ENCODE results near the gene DST.

Gene DST

DNA sequence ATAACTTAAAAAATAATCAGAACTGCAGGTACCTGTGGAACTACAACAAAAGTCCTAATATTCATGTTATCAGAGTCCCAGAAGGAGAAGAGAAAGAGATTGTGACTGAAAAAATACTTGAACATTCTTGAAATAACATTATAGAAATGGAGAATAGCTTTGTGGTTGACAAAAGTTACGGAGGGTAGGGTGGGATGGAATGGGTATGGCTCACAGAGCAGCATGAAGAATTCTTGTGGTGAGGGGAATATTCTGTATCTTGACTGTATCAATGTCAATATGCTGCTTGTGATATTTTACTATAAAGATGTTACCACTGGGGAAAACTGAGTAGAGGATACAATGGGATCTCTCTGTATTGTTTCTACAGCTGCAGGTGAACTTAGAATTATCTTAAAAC lies 122.5 kb downstream of the DST start:
- H3K27me3 ChIP-seq (ENCODE audit: control insufficient read depth, insufficient read depth, low read length): no peaks in the 10 kb centered on the region
- H3K4me1 ChIP-seq (ENCODE audit: control insufficient read depth, insufficient read depth, low read length): peaks cover 29% of the 10 kb centered on the region
- no peak overlapping the region for H3K4me3 ChIP-seq (ENCODE audit: low read length)
- peaks cover 45% of the 10 kb centered on the region for H3K36me3 ChIP-seq (ENCODE audit: insufficient read depth, low read length)
- no peaks in the 10 kb centered on the region for H3K9me3 ChIP-seq (replicated peaks; ENCODE audit: low read length)
- H3K4me2 ChIP-seq (ENCODE audit: low read length): no peak overlapping the region
- no peak overlapping the region for H3K9ac ChIP-seq (ENCODE audit: low read depth, low read length)

- Histone ChIP-seq H3K9ac (ENCODE audit: low read depth, low read length) (no peak overlapping the region), H3K27me3 (ENCODE audit: control insufficient read depth, insufficient read depth, low read length) (no peaks in the 10 kb centered on the region), H3K36me3 (ENCODE audit: insufficient read depth, low read length) (peaks cover 55% of the 10 kb centered on the region), H3K9me3 (replicated peaks; ENCODE audit: low read length) (no peaks in the 10 kb centered on the region), H3K4me2 (ENCODE audit: low read length) (no peak overlapping the region), H3K4me3 (ENCODE audit: low read length) (no peak overlapping the region), H3K4me1 (ENCODE audit: control insufficient read depth, insufficient read depth, low read length) (peaks cover 20% of the 10 kb centered on the region)
Measured at GRCh38 chr6:56518995-56519767, 123.5 kb downstream of the DST start.

- no peak overlapping the region for H3K9ac ChIP-seq (ENCODE audit: low read depth, low read length)
- no peak overlapping the region for H3K4me2 ChIP-seq (ENCODE audit: low read length)
- H3K27me3 ChIP-seq (ENCODE audit: control insufficient read depth, insufficient read depth, low read length): no peaks in the 10 kb centered on the region
- peaks cover 16% of the 10 kb centered on the region for H3K4me1 ChIP-seq (ENCODE audit: control insufficient read depth, insufficient read depth, low read length)
- H3K4me3 ChIP-seq (ENCODE audit: low read length): no peak overlapping the region
- H3K9me3 ChIP-seq (replicated peaks; ENCODE audit: low read length): no peaks in the 10 kb centered on the region
- H3K36me3 ChIP-seq (ENCODE audit: insufficient read depth, low read length): peaks cover 63% of the 10 kb centered on the region
Measured at GRCh38 chr6:56517155-56517745, 125.4 kb downstream of the DST start.

DNA sequence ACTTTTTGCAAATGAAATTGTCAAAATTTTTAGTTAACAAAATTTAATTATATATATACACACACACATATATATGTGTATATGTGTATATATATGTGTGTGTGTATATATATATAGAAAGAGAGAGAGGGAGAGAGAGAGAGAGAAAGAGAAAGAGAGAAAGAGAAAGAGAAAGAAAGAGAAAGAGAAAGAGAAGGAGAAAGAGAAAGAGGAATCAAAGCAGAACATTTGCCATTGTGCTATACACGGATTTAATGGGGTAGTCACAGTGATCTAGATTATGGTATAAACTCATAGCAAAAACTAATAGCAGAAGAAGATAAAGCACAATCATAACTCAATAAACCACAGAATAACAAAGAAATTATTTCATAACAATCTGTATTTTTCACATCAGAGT lies 126.7 kb downstream of the DST start:
- H3K9ac ChIP-seq (ENCODE audit: low read depth, low read length): no peak overlapping the region
- no peak overlapping the region for H3K4me3 ChIP-seq (ENCODE audit: low read length)
- no peaks in the 10 kb centered on the region for H3K27me3 ChIP-seq (ENCODE audit: control insufficient read depth, insufficient read depth, low read length)
- H3K4me1 ChIP-seq (ENCODE audit: control insufficient read depth, insufficient read depth, low read length): peaks cover 10% of the 10 kb centered on the region
- H3K9me3 ChIP-seq (replicated peaks; ENCODE audit: low read length): no peaks in the 10 kb centered on the region
- peaks cover 71% of the 10 kb centered on the region for H3K36me3 ChIP-seq (ENCODE audit: insufficient read depth, low read length)
- no peak overlapping the region for H3K4me2 ChIP-seq (ENCODE audit: low read length)

- peaks cover 78% of the 10 kb centered on the region for H3K36me3 ChIP-seq (ENCODE audit: insufficient read depth, low read length)
- no peaks in the 10 kb centered on the region for H3K9me3 ChIP-seq (replicated peaks; ENCODE audit: low read length)
- no peak overlapping the region for H3K4me3 ChIP-seq (ENCODE audit: low read length)
- H3K27me3 ChIP-seq (ENCODE audit: control insufficient read depth, insufficient read depth, low read length): no peaks in the 10 kb centered on the region
- H3K9ac ChIP-seq (ENCODE audit: low read depth, low read length): no peak overlapping the region
- no peak overlapping the region for H3K4me2 ChIP-seq (ENCODE audit: low read length)
- peaks cover 10% of the 10 kb centered on the region for H3K4me1 ChIP-seq (ENCODE audit: control insufficient read depth, insufficient read depth, low read length)
Measured at GRCh38 chr6:56515081-56515905, 127.4 kb downstream of the DST start.

GRCh38 chr6:56514395-56514794 lies 128.3 kb downstream of the DST start:
- Histone ChIP-seq H3K9ac (ENCODE audit: low read depth, low read length) (no peak overlapping the region), H3K9me3 (replicated peaks; ENCODE audit: low read length) (no peaks in the 10 kb centered on the region), H3K4me1 (ENCODE audit: control insufficient read depth, insufficient read depth, low read length) (peaks cover 10% of the 10 kb centered on the region), H3K36me3 (ENCODE audit: insufficient read depth, low read length) (peaks cover 82% of the 10 kb centered on the region), H3K4me2 (ENCODE audit: low read length) (no peak overlapping the region), H3K4me3 (ENCODE audit: low read length) (no peak overlapping the region), H3K27me3 (ENCODE audit: control insufficient read depth, insufficient read depth, low read length) (no peaks in the 10 kb centered on the region)

DNA sequence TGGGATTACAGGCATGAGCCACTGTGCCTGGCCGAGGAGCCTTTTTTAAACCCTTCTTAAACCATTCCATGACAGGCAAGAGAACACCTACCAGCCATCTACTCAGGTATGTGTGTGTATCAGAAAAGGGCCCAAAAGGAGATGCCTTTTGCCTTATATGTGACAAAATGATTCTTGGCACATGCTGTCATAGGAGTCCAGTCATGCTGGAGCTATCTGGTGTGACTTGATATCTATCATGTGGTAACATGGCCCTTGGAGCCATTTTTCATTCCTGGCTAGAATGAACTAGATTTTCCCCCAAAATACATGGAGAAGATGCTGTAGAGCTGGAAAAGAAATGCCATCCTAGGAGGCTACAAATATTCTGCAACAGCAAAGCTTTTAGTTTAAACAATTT lies 129.1 kb downstream of the DST start:
- H3K4me1 ChIP-seq (ENCODE audit: control insufficient read depth, insufficient read depth, low read length): peaks cover 10% of the 10 kb centered on the region
- H3K36me3 ChIP-seq (ENCODE audit: insufficient read depth, low read length): peaks cover 82% of the 10 kb centered on the region

DNA sequence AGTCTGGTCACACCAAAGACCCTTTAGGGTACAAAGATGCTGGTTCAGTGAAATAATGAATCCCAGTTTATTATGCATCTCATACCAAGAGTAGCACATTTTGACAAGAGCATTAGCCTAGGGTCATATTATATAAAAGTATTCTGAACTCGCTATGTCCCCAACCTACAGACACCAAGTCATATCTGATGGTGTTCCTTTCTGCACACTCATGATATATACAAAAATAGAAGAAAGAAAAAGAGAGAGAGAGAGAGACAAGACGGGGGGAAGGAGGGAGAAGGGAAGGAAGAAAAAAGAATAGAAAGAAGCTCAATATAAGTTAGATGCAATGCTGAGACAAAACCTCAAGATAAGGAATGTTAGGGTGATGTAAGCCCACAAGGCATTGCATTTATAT lies 131.1 kb downstream of the DST start:
- Histone ChIP-seq H3K36me3 (ENCODE audit: insufficient read depth, low read length) (peaks cover 90% of the 10 kb centered on the region), H3K27me3 (ENCODE audit: control insufficient read depth, insufficient read depth, low read length) (no peaks in the 10 kb centered on the region), H3K4me3 (ENCODE audit: low read length) (no peak overlapping the region), H3K9me3 (replicated peaks; ENCODE audit: low read length) (no peaks in the 10 kb centered on the region), H3K4me1 (ENCODE audit: control insufficient read depth, insufficient read depth, low read length) (no peaks in the 10 kb centered on the region), H3K4me2 (ENCODE audit: low read length) (no peak overlapping the region), H3K9ac (ENCODE audit: low read depth, low read length) (no peak overlapping the region)

More for the DNA sequence above, 129.1 kb downstream of the DST start:
- Histone ChIP-seq H3K4me2 (ENCODE audit: low read length) (no peak overlapping the region), H3K27me3 (ENCODE audit: control insufficient read depth, insufficient read depth, low read length) (no peaks in the 10 kb centered on the region), H3K9ac (ENCODE audit: low read depth, low read length) (no peak overlapping the region), H3K4me3 (ENCODE audit: low read length) (no peak overlapping the region), H3K9me3 (replicated peaks; ENCODE audit: low read length) (no peaks in the 10 kb centered on the region)

- Histone ChIP-seq H3K27me3 (ENCODE audit: control insufficient read depth, insufficient read depth, low read length) (no peaks in the 10 kb centered on the region), H3K4me2 (ENCODE audit: low read length) (no peak overlapping the region), H3K9ac (ENCODE audit: low read depth, low read length) (no peak overlapping the region), H3K4me1 (ENCODE audit: control insufficient read depth, insufficient read depth, low read length) (no peaks in the 10 kb centered on the region), H3K36me3 (ENCODE audit: insufficient read depth, low read length) (peaks cover 90% of the 10 kb centered on the region), H3K9me3 (replicated peaks; ENCODE audit: low read length) (no peaks in the 10 kb centered on the region), H3K4me3 (ENCODE audit: low read length) (no peak overlapping the region)
Measured at GRCh38 chr6:56510984-56511531, 131.6 kb downstream of the DST start.

DNA sequence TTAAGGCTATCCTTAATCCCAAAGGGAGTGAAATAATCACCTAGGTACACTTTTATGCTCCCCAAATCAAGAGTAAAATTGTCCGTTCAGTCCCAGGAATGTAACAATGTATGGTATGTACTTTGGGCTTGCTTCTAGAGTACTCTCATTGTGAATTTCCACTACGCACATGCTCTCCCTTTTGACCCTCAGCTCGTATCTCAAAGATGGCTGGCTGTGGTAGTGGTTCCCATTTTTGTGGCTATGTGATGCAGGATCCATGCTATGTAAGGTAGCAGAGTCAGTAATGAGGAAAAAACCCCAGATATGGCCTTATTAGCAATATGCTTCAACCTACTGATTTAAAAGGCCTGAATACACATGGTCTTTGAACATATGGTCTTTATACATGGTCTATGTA lies 133.7 kb downstream of the DST start:
- Histone ChIP-seq H3K36me3 (ENCODE audit: insufficient read depth, low read length) (peaks cover 84% of the 10 kb centered on the region), H3K27me3 (ENCODE audit: control insufficient read depth, insufficient read depth, low read length) (no peaks in the 10 kb centered on the region), H3K4me1 (ENCODE audit: control insufficient read depth, insufficient read depth, low read length) (no peaks in the 10 kb centered on the region)

GRCh38 chr6:56507517-56507916 lies 135.2 kb downstream of the DST start:
- Histone ChIP-seq H3K36me3 (ENCODE audit: insufficient read depth, low read length) (peaks cover 87% of the 10 kb centered on the region), H3K4me3 (ENCODE audit: low read length) (no peak overlapping the region), H3K4me2 (ENCODE audit: low read length) (no peak overlapping the region), H3K9me3 (replicated peaks; ENCODE audit: low read length) (no peaks in the 10 kb centered on the region), H3K4me1 (ENCODE audit: control insufficient read depth, insufficient read depth, low read length) (no peaks in the 10 kb centered on the region), H3K9ac (ENCODE audit: low read depth, low read length) (no peak overlapping the region), H3K27me3 (ENCODE audit: control insufficient read depth, insufficient read depth, low read length) (no peaks in the 10 kb centered on the region)

More for the DNA sequence above, 133.7 kb downstream of the DST start:
- Histone ChIP-seq H3K4me3 (ENCODE audit: low read length) (no peak overlapping the region), H3K9me3 (replicated peaks; ENCODE audit: low read length) (no peaks in the 10 kb centered on the region), H3K9ac (ENCODE audit: low read depth, low read length) (no peak overlapping the region), H3K4me2 (ENCODE audit: low read length) (no peak overlapping the region)

All from skeletal muscle satellite cell (primary cell).